NB4 (cell line): ENCODE data around the gene SLC39A2.

Source experiments
- CTCF ChIP-seq: IDR thresholded peaks from one replicate; pipeline ENCODE4 v1.5.1; 2012; ENCODE audit warnings: low read depth, low read length
- MAX ChIP-seq: IDR thresholded peaks from 2 replicates; pipeline ENCODE4 v1.6.1; 2011; ENCODE audit warnings: low read depth, low read length
- POLR2A ChIP-seq: IDR thresholded peaks from 2 replicates; pipeline ENCODE4 v1.6.1; 2011; ENCODE audit warnings: mild to moderate bottlenecking; ENCODE audit not compliant: insufficient read length; ENCODE audit errors: extremely low read depth

- TF ChIP-seq CTCF (no peak), POLR2A (no peak), MAX (no peak)
Observed at GRCh38 chr14:20997564-20997963, 1.5 kb upstream of the SLC39A2 start.
